Measurements from ENCODE around the gene TMEM178A. TPM values are rescaled to one million over a fixed set of nuclear protein-coding genes. Genes with fewer than 3 reads are reported as not detected.

The TMEM178A gene
- total and polyA plus RNA-seq, 2 of the 4 experiments (the other 2 are of a cell fraction): 0.18 to 1.8 TPM

GRCh38 chr2:39704540-39704939 is 38.8 kb downstream of the TMEM178A start:
- intact Hi-C loops (cut with micrococcal nuclease) (no loop called here), dilution Hi-C loops (cut with HindIII; ENCODE audit: low sequenced_read_pairs, unreplicated experiment) (no loop called here), in situ Hi-C loops (cut with MboI; ENCODE audit: low sequenced_read_pairs) (no loop called here)
- Histone ChIP-seq H3K4me2 (ENCODE audit: low read depth, low read length) (no peak overlapping the region), H3K14ac (replicated peaks; ENCODE audit: low read depth, low read length) (no peak overlapping the region), H3K9me1 (ENCODE audit: insufficient read depth, low read length) (no peaks in the 10 kb centered on the region), H3K4ac (ENCODE audit: low read depth, low read length) (no peak overlapping the region), H2AK5ac (ENCODE audit: low read depth, low read length) (no peak overlapping the region), H4K5ac (ENCODE audit: low read depth, low read length) (no peak overlapping the region), H2AFZ (replicated peaks; ENCODE audit: low read length, poor library complexity) (no peak overlapping the region), H3K4me1 (ENCODE audit: control insufficient read depth, insufficient read depth, low read length) (no peaks in the 10 kb centered on the region), H3K9me3 (ENCODE audit: control insufficient read depth, insufficient read depth, low read length) (peaks cover 9% of the 10 kb centered on the region), H2BK5ac (ENCODE audit: low read depth, low read length, poor library complexity, severe bottlenecking) (no peak overlapping the region), H2BK20ac (ENCODE audit: low read depth, low read length) (no peak overlapping the region), H3K36me3 (ENCODE audit: control insufficient read depth, insufficient read depth, low read length) (no peaks in the 10 kb centered on the region), H3K18ac (ENCODE audit: low read depth, low read length) (no peak overlapping the region), H4K8ac (ENCODE audit: low read depth in 2 of 2, low read length in 2 of 2) (no peak overlapping the region), H4K20me1 (ENCODE audit: insufficient read depth, low read length) (no peaks in the 10 kb centered on the region), H2BK120ac (ENCODE audit: low read depth, low read length) (no peak overlapping the region), H3K23ac (ENCODE audit: low read depth, low read length) (no peak overlapping the region), H3K4me3 (ENCODE audit: insufficient read depth, low read depth, low read length) (no peak overlapping the region), H3K9ac (ENCODE audit: low read depth, low read length) (no peak overlapping the region), H3K27ac (ENCODE audit: insufficient read depth, low read length) (no peak overlapping the region), H4K91ac (ENCODE audit: insufficient read depth, low read depth, low read length) (no peak overlapping the region), H3K56ac (ENCODE audit: extremely low read depth, insufficient read depth, low read length) (no peak overlapping the region), H3K79me1 (ENCODE audit: low read depth in 1 of 2, low read length in 2 of 2) (no peaks in the 10 kb centered on the region), H3K27me3 (ENCODE audit: control insufficient read depth, insufficient read depth, low read length) (no peaks in the 10 kb centered on the region), H2AK9ac (replicated peaks; ENCODE audit: low read depth, low read length, poor library complexity) (no peak overlapping the region), H2BK15ac (ENCODE audit: low read depth, low read length) (no peak overlapping the region)
- no TSS peak for BruUV-seq (replicated peaks)
- ChIA-PET POLR2A (ENCODE audit: unreplicated experiment) (no interaction called here), CTCF (interaction anchor here (1.0 kb wide), 1 partner anchor 26 kb away, joined by 3 read pairs; no protein-coding TSS in a partner anchor)
- TF ChIP-seq MXI1 (IDR thresholded peaks at IDR 0.05; ENCODE audit: borderline replicate concordance, low read depth, low read length): no peak
- no peak for TF ChIP-seq POLR2A (IDR thresholded peaks at IDR 0.05; ENCODE audit: low read depth, low read length)
- no peak for TF ChIP-seq MAZ (IDR thresholded peaks at IDR 0.05; ENCODE audit: borderline replicate concordance, low read depth, low read length)
- no peak for TF ChIP-seq USF2 (IDR thresholded peaks at IDR 0.05; ENCODE audit: low read depth, low read length)
- no peak for TF ChIP-seq NFE2L2 (IDR thresholded peaks at IDR 0.05; ENCODE audit: low read depth, low read length)
- TF ChIP-seq SMC3 (IDR thresholded peaks at IDR 0.05; ENCODE audit: low read depth, low read length): no peak
- TF ChIP-seq RCOR1 (IDR thresholded peaks at IDR 0.05; ENCODE audit: insufficient replicate concordance, low read length): no peak
- WGBS, 2 experiments (ENCODE audit: extremely low coverage in 2 of 2, insufficient read length in 1 of 2): no CpG with 5 or more reads among the region's 3 CpGs
- no peak for ATAC-seq (ENCODE audit: low read depth)
- DNase-seq: no peak

All from IMR-90 (cell line).